ENCODE measurements around the gene MADD.

The MADD gene

GRCh38 chr11:47379317-47379716, 109.4 kb downstream of the MADD start:
- DNase-seq (ENCODE audit: low read depth, low spot score) = no peak

Data from activated CD4-positive, CD25-positive, alpha-beta regulatory T cell treated with anti-CD3 and anti-CD28 coated beads, Interleukin-2, amount 50 U/mL, for 16 hours (primary cell).